GM21367 (cell line): ENCODE results near the gene VEGFB.
A peak's percentile ranks its signal among the peaks of the same experiment; 100 is the strongest.

ENCODE experiments used
- ATAC-seq: cut with Tn5 transposase; IDR thresholded peaks from one replicate; pipeline ENCODE4 v1.9.1; 2021; ENCODE audit not compliant: unreplicated experiment

VEGFB gene

GRCh38 chr11:64233913-64234586, at the start of gene VEGFB:
Gene VEGFB (plus strand): TSS chr11:64234584. CDS start chr11:64234834, 250 bp downstream.
- no peak for ATAC-seq

DNA sequence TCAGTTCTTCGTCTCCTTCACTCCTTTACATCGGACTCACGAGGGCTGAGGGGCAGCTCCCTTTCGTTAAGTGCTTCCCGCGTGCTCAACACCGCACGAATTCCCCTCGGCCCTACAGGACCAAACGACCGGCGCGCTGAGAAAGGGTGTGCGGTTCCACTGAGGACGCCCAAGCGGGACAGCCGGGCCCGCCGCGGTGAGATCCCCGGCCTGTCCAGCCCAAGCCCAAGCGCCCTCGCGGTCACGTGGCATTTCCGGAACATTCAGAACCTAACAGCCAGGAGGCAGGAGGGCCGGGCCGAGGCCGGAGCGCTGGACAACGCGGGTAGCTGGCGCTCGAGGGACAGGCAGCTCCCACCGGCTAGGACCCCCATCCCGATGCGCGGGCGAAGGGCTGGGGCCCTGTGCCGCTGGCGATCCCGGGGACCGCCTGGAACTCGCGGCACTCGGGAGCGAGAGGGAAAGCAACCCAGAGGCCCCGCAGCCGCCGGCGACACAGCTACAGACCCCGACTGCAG, 49.1 kb upstream of the VEGFB start:
- ATAC-seq: peak; percentile 7

GRCh38 chr11:64185693-64186491, 48.5 kb upstream of the VEGFB start, which contains the start of gene STIP1:
Gene STIP1 (plus strand): TSS chr11:64186171. CDS start chr11:64186262, 91 bp downstream.
- ATAC-seq: peak; percentile 82

DNA sequence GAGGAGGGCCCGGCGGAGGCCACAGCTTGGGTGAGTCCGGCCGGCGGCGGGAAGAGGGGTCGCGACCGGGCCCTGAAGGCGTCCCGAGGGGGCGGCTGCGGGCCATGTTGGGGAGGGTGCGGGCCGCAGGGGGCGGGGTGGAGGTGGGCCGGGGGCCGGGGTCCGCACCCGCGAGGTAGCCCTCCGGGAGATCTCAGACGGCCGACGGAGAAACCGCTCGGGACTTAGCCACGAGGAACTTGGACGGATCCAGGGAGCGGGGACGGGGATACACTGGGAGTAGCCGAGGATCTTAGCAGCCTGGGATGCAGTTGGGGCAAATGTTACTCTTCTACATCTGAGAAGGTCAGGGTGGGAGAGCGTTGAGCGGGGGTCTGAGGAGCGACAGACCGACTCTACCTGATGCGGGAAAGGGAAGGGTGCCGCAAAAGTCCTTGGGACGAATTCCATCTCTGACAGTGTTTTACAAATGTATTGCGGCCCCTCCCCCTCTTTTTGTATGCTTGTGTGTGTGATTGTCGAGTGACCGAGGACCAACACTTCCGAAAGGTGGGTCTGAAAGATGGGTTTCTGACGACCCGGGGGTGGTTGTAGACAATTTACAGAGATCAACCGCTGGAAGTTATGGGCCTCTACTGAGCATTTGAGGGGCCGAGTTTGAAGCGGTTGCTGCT, 47.8 kb upstream of the VEGFB start:
- ATAC-seq: peak; percentile 4

- no peak for ATAC-seq
Observed at GRCh38 chr11:64192434-64192833, 42.0 kb upstream of the VEGFB start.

- ATAC-seq: no peak
Observed at GRCh38 chr11:64196626-64197025, 37.8 kb upstream of the VEGFB start.

DNA sequence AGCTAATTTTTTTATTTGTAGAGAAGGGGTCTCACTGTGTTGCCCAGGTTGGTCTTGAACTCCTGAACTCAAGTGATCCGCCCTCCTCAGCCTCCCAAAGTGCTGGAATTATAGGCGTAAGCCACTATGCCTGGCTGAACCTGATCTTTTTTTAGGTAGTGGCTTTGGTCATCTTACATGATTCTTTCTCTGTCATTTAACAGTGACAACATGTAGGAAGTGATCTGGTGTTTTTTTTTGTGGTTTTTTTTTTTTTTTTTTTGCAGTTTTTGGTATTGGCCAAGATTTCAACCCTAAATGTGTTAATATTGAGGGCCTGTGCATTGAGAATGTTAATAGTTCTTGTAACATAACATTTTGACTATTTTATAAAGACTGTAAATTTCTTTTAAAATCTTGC, 35.9 kb upstream of the VEGFB start:
- ATAC-seq: no peak

DNA sequence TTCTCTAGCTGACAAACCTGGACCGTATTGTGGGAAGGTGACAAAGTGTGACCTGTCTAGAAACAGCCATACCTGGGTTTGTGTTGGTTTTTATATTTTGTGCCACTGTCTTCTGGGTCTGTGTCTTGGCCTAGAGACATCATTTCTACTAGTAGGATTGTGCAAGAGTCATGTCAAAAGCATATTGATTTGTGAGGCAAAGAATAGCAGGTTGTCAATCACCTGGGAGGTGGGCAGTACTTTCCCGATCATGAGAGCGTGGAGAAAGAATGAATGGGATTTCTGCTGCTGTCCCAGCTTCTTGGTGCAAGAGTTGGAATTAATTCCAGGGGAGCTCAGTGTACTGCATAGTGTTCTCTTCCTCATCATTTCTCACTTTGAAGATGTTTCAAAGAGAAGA, 32.8 kb upstream of the VEGFB start:
- no peak for ATAC-seq

DNA sequence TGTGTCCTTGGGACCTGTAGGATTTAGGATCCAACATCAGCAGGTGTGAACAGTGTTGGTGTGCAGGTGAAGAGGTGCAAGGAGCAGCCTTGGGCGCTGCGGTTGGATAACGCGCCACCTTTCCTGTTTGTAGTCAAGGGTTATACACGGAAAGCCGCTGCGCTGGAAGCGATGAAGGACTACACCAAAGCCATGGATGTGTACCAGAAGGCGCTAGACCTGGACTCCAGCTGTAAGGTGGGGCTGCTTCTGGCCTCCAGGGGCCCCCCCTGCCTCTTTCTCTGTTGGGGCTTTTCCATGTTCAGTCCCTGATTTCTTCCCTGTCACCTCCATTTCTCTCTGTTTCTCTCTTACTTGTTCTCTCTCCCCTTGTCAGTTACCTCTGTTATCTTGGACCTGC, 31.4 kb upstream of the VEGFB start:
- ATAC-seq: no peak

GRCh38 chr11:64203421-64204079, 30.8 kb upstream of the VEGFB start:
- ATAC-seq: no peak

DNA sequence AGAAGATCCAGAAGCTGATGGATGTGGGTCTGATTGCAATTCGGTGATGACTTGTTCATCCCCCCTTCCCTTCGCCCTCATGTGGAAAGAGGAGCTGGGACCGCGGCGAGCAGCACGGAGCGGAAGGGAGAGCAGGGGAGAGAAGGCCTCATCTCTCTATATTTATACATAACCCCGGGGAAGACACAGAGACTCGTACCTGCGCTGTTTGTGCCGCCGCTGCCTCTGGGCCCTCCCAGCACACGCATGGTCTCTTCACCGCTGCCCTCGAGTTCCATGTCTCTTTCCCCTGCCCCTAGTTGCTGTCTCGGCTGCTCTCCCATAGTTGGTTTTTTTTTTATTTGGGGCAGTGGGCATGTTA, 30.3 kb upstream of the VEGFB start:
- no peak for ATAC-seq

DNA sequence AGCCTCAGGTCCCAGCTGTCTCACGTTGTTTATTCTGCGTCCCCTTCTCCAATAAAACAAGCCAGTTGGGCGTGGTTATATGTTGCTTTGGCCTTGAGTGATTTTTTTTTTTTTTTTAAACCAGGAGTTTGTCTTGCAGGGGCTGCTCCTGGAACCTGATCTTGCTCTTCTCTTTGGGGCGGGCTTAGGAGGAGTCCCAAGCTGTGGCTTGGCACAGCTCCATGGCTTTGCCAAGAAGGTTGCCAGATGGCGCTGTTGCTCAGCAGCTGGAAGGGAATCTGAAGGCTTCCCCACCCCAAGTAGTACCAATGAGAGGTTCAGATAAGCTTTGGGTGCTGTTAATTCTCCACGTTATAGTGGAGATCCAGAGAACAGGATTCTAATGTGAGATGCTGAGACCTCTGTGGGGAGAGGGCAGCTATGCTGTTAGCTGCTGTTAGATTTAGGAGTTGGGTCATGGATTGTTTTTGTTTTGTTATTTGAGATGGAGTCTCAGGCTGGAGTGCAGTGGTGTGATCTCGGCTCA, 29.9 kb upstream of the VEGFB start:
- no peak for ATAC-seq

GRCh38 chr11:64206457-64207255, 27.7 kb upstream of the VEGFB start, which contains the start of gene FERMT3:
Gene FERMT3 (plus strand): TSS chr11:64206721. CDS start chr11:64207365, 644 bp downstream.
- peak; percentile 11 for ATAC-seq

- peak; percentile 41 for ATAC-seq
Observed at GRCh38 chr11:64207256-64208085, 26.9 kb upstream of the VEGFB start.

- no peak for ATAC-seq
Observed at GRCh38 chr11:64208086-64208795, 26.1 kb upstream of the VEGFB start.

GRCh38 chr11:64208796-64209562, 25.4 kb upstream of the VEGFB start:
- no peak for ATAC-seq

DNA sequence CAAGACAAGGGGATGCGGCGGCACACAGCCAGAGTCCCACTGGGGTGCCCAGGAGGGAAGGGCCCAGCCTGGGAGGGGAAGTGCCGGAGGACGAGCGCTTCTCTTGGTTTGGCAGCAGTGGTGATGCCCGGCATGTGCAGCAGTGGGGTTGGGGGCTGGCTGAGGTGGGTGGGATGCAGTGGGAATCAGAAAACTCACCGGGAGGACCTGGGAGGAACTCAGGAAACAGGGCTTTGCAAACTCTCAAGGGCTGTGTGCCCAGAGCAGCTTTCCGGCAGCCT, 24.9 kb upstream of the VEGFB start:
- ATAC-seq: no peak
